ENCODE measurements around the gene PCCA. TPM values are rescaled to one million over a fixed set of nuclear protein-coding genes. Genes with fewer than 3 reads are reported as not detected.

PCCA gene
- total and polyA plus RNA-seq, 2 donors (not counting 1 experiment from before 2014, with no cell fraction given): 11.2 to 73.0 TPM

GRCh38 chr13:100095498-100095897 lies 6.6 kb downstream of the PCCA start:
- Histone ChIP-seq H3K27me3 (ENCODE audit: control insufficient read depth, insufficient read depth, low read length) (no peaks in the 10 kb centered on the region), H3K27ac (ENCODE audit: insufficient read depth, low read length) (no peak overlapping the region), H3K4me3 (replicated peaks in 1 of 4; ENCODE audit: control extremely low read depth in 1 of 4, insufficient read depth in 1 of 4, low read depth in 3 of 4, low read length in 4 of 4) (no peak overlapping the region), H3K9ac (ENCODE audit: insufficient read depth, low read length) (no peak overlapping the region), H4K20me1 (ENCODE audit: control insufficient read depth, extremely low read depth, insufficient read depth, low read length) (no peaks in the 10 kb centered on the region), H3K79me2 (ENCODE audit: control insufficient read depth, insufficient read depth, low read length) (peaks cover 30% of the 10 kb centered on the region), H3K4me2 (ENCODE audit: extremely low read depth, insufficient read depth, low read length) (no peak overlapping the region), H3K9me3 (ENCODE audit: control insufficient read depth, insufficient read depth, low read depth, low read length) (no peaks in the 10 kb centered on the region), H3K4me1 (ENCODE audit: control insufficient read depth, extremely low read depth, insufficient read depth, low read length) (no peaks in the 10 kb centered on the region), H3K36me3 (ENCODE audit: control insufficient read depth, insufficient read depth, low read length) (no peaks in the 10 kb centered on the region), H2AFZ (ENCODE audit: low read length) (no peak overlapping the region)
- no peak for DNase-seq (ENCODE audit: low read depth in 2 of 2)
- no peak for TF ChIP-seq CTCF (conservative IDR thresholded peaks at IDR 0.05 in 1 of 2, IDR thresholded peaks at IDR 0.05 in 1 of 2; ENCODE audit: low read depth in 1 of 2, low read length in 2 of 2)
- TF ChIP-seq EZH2 (IDR thresholded peaks at IDR 0.05; ENCODE audit: low read length, missing control alignments): no peak

- no peak for TF ChIP-seq EZH2 (IDR thresholded peaks at IDR 0.05; ENCODE audit: low read length, missing control alignments)
- TF ChIP-seq CTCF (conservative IDR thresholded peaks at IDR 0.05 in 1 of 2, IDR thresholded peaks at IDR 0.05 in 1 of 2; ENCODE audit: low read depth in 1 of 2, low read length in 2 of 2): no peak
- peaks cover 21% of the 10 kb centered on the region for H3K79me2 ChIP-seq (ENCODE audit: control insufficient read depth, insufficient read depth, low read length)
Measured at GRCh38 chr13:100096526-100096925, 7.6 kb downstream of the PCCA start.

GRCh38 chr13:100097821-100098220 lies 8.9 kb downstream of the PCCA start:
- no peaks in the 10 kb centered on the region for H3K9me3 ChIP-seq (ENCODE audit: control insufficient read depth, insufficient read depth, low read depth, low read length)

More at GRCh38 chr13:100096526-100096925, 7.6 kb downstream of the PCCA start:
- Histone ChIP-seq H3K9me3 (ENCODE audit: control insufficient read depth, insufficient read depth, low read depth, low read length) (no peaks in the 10 kb centered on the region), H3K9ac (ENCODE audit: insufficient read depth, low read length) (no peak overlapping the region), H3K4me2 (ENCODE audit: extremely low read depth, insufficient read depth, low read length) (peak overlapping the region; percentile 2), H4K20me1 (ENCODE audit: control insufficient read depth, extremely low read depth, insufficient read depth, low read length) (no peaks in the 10 kb centered on the region), H3K36me3 (ENCODE audit: control insufficient read depth, insufficient read depth, low read length) (no peaks in the 10 kb centered on the region), H3K27me3 (ENCODE audit: control insufficient read depth, insufficient read depth, low read length) (no peaks in the 10 kb centered on the region), H3K4me1 (ENCODE audit: control insufficient read depth, extremely low read depth, insufficient read depth, low read length) (no peaks in the 10 kb centered on the region), H3K4me3 (replicated peaks in 1 of 4; ENCODE audit: control extremely low read depth in 1 of 4, insufficient read depth in 1 of 4, low read depth in 3 of 4, low read length in 4 of 4) (no peak overlapping the region), H2AFZ (ENCODE audit: low read length) (no peak overlapping the region), H3K27ac (ENCODE audit: insufficient read depth, low read length) (no peak overlapping the region)
- no peak for DNase-seq (ENCODE audit: low read depth in 2 of 2)

More at GRCh38 chr13:100097821-100098220, 8.9 kb downstream of the PCCA start:
- Histone ChIP-seq H3K4me2 (ENCODE audit: extremely low read depth, insufficient read depth, low read length) (no peak overlapping the region), H4K20me1 (ENCODE audit: control insufficient read depth, extremely low read depth, insufficient read depth, low read length) (no peaks in the 10 kb centered on the region), H2AFZ (ENCODE audit: low read length) (no peak overlapping the region), H3K27ac (ENCODE audit: insufficient read depth, low read length) (no peak overlapping the region), H3K4me1 (ENCODE audit: control insufficient read depth, extremely low read depth, insufficient read depth, low read length) (no peaks in the 10 kb centered on the region), H3K9ac (ENCODE audit: insufficient read depth, low read length) (no peak overlapping the region), H3K4me3 (replicated peaks in 1 of 4; ENCODE audit: control extremely low read depth in 1 of 4, insufficient read depth in 1 of 4, low read depth in 3 of 4, low read length in 4 of 4) (no peak overlapping the region), H3K27me3 (ENCODE audit: control insufficient read depth, insufficient read depth, low read length) (no peaks in the 10 kb centered on the region), H3K79me2 (ENCODE audit: control insufficient read depth, insufficient read depth, low read length) (peaks cover 20% of the 10 kb centered on the region), H3K36me3 (ENCODE audit: control insufficient read depth, insufficient read depth, low read length) (no peaks in the 10 kb centered on the region)
- TF ChIP-seq CTCF (conservative IDR thresholded peaks at IDR 0.05 in 1 of 2, IDR thresholded peaks at IDR 0.05 in 1 of 2; ENCODE audit: low read depth in 1 of 2, low read length in 2 of 2): no peak
- TF ChIP-seq EZH2 (IDR thresholded peaks at IDR 0.05; ENCODE audit: low read length, missing control alignments): no peak
- no peak for DNase-seq (ENCODE audit: low read depth in 2 of 2)
